T-helper 1 cell (primary cell): ENCODE data around the gene STK33.
"Not testable (repeated sequence)": the region's sequence is repeated elsewhere in the genome, so short reads cannot be mapped to it uniquely, and the experiment has no call there.

ENCODE experiments used
- DNase-seq, 5 donors: peaks; one replicate each; pipeline ENCODE4 v3.0.0-alpha.2; 2012 to 2020

STK33 gene

DNA sequence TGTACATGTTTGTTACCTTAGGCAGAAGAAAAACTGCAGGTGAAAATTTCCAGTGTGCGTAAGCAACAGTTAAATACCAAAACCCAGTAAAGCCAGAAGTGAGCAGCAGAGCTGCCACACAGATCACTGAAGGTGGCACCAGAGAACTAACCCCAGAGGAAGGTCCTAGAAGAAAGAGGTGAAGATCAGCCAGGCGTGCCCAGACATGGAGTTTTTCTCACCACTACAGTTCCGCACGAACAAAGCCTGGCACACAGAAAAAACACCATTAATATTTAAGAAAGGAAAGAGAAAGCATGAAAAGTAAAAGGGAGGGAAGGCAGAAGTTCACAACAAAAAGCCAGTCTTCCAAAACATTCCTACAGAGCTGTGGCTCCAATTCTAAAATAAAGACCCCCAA, 60.7 kb downstream of the STK33 start:
- DNase-seq, result no peak

DNA sequence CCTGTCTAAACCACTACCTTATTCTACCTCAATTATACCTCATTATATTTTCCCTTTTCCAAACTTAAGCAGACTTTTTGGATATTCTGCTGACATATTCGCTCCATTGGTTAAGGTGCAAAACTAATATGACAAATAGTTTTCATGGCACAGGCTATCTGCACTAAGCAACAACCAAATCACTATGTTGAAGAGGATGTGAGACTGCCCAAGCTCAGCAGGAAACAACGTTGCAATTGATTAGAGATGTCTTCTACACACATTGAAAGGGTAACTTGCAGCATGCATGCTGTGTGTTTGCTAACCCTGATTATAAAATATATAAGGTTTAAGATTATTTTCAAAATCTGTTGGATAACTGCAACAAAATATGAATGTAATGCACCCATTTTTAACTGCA, 61.6 kb downstream of the STK33 start:
- DNase-seq, result no peak

DNA sequence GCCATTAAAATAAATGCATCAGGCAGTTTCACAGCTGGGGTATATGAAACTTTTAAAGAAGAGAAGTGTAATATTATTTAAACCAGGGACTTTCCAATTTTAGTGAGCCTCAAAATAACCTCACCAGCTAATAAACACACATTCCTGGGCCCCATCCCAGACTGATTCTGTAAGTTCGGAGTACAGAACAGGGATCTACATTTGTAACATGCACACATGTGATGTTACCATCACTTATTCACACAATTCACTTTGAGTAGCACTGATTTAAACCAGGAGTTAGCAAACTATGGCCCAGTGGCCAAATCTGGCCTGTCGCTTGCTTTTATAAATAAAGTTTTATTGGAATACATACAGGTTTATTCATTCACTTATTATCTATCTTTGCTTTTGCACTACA, 62.0 kb downstream of the STK33 start:
- DNase-seq, result no peak

DNA sequence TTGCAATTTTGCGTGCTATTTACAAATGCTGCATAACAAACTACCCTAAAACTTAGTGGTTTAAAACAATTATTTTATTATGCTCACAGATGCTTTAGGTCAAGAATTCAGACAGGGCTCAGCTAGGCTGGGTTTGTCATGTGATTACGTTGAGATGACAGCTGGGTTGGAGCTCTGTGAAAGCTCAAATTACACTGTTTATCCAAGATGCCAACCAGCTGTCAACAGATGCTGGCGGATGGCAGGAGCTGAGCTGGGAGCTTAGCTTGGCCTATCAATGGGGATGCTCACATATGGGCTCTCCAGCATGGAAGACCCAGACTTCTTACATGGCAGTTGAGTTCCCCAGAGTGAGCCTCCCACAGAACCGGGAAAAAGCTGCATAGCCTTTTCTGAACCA, 62.7 kb downstream of the STK33 start:
- no peak for DNase-seq

DNA sequence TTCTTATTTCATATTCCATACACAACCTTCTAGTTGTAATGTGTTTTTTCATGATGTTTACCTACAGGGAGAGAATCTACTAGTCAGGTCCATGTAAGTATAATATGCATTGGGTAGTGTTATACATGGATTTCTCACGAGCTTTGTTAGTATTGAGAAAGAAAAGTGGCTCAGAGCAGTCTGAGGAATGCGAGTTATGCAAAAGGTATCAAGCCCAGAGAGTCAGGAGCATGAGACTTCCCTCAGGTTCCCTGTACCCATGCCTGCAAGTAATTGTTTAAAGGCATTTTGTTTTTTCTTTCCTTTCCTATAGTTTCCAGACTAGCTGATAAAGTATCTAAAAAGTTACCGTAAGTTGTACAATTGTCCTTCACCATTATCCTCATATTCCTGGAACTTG, 66.1 kb downstream of the STK33 start:
- DNase-seq, result no peak

DNA sequence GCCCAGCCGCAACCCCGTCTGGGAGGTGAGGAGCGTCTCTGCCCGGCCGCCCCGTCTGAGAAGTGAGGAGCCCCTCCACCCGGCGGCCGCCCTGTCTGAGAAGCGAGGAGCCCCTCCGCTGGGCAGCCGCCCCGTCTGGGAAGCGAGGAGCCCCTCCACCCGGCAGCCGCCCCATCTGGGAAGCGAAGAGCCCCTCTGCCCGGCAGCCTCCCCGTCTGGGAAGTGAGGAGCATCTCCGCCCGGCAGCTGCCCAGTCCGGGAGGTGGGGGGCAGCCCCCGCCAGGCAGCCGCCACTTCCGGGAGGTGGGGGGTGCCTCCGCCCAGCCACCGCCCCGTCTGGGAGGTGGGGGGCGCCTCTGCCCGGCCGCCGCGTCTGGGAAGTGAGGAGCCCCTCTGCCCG, 70.6 kb downstream of the STK33 start:
- peak in 1 of 5 donors; percentile 0 for DNase-seq

DNA sequence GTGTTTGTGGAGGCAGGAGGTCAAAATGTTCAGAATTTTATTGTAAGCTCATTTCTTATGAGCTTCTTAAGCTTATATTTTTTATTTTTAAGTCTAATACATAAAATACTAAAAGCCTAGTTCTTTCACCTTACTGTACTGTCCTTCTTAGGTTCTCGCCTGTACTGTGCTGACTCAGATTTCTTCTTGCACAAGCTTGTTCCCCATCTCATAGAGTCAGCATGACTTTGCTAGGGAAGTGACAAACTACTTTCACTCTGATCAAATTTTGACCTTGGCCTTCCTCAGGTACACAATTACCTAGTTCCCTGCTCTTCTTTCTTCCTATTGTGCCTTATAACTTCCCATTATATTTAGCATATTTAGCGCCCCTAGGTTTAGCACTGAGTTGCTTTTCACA, 81.5 kb downstream of the STK33 start:
- no peak for DNase-seq

DNA sequence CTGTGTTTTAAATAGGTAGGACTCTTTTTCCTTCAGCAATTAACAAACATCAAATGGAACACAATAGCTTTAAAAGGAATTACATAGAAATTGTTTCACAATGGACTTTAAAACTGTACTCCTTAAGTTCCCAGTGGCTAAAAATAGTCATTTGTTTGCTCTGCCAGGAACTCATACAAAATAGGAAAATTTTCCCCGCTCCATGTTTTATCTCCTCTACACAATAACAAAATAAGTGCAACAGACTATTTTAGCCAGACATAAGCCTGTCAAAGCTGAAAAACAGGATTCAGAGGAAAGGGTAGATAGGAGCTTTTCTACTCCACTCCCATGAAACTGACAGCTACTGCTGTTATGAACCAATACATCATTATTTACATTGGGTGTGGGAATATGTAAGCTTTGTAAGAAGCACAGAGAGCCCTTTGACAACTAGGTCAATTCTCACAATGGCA, 90.1 kb downstream of the STK33 start:
- DNase-seq, result no peak

DNA sequence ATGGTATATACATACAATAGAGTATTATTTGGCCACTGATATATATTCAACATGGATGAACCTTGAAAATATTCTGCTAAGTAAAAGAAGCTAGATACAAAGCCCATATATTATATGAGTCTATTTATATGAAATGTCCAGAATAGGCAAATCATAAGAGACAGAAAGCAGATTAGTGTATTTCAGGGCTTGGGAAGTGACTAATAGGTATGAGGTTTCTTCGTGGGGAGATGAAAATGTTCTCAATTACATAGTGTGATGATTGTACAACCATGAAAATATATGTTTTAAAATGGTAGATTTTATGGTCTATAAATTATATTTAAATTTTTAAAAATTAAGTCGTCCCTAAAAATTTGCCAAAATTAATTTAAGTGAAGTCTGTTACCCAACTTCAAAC, 92.2 kb downstream of the STK33 start:
- no peak for DNase-seq

DNA sequence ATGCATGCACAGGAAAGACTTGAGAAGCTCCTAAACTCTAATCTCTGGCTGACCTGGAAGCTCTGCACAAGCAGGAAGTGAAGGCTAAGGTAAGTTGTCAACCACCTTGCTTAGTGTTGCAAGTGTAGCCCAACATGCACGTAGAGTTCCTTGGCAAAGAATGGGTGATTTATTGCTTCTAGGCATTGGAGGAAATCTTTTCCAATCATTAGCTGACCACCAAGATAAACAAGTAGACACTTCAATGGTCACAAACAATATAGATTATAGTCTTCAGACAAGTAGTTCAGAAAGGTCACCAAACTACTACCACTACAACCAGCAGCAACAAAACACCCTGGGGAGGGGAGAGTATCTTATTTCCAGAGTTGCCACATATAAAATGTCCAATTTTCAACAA, 105.6 kb downstream of the STK33 start:
- no peak for DNase-seq

DNA sequence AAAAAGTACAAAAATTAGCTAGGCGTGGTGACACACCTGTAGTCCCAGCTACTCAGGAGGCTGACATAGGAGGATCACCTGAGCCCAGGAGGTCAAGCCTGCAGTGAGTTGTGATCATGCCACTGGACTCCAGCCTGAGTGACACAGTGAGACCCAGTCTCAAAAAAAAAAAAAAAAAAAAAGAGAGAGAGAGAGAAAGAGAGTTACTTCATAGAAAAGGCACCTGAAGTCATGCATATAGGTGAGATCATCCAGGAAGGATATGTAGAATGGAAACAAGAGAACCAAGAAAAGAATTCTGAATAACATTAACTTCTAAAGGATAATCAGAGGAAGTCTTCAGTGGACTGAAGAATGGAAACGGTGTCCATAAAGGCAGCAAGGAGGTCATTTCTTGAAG, 106.8 kb downstream of the STK33 start:
- DNase-seq, result no peak

DNA sequence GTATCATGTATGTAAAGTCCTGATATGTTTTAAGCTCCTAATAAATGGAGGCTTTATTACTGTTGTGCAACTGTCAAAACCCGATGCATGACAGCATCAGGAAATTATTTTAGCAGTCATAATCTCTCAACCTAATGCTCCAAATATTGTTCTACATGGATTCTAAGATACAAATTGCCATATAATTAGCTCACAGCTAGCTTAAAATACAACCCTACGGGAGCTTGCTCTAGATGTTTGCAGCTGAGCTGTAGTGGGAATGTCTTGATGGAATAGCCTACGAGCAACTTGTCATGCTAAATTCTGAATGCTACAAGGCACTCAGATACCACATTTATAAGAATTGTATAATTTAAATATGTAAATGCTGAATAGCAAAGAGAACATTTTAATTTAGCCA, 109.8 kb downstream of the STK33 start:
- no peak for DNase-seq

DNA sequence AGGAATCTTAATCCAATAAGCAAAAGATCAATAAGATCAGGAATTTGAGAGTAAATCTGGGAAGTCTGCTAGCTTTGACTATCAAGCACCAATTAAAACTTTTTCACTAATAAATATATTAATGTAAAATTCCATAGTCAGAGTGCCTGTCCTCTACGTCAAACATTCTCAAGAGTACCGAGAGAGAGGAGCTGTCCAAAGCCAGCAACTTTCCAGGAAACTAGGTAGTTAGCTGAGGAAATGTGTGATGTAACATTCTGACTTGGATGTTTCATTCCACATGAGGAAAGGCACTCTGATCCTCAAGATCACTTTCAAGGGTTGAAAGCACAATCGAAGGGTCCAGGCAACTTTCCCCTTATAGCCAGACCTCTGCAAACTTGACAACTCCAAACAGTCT, 113.2 kb downstream of the STK33 start:
- no peak for DNase-seq

DNA sequence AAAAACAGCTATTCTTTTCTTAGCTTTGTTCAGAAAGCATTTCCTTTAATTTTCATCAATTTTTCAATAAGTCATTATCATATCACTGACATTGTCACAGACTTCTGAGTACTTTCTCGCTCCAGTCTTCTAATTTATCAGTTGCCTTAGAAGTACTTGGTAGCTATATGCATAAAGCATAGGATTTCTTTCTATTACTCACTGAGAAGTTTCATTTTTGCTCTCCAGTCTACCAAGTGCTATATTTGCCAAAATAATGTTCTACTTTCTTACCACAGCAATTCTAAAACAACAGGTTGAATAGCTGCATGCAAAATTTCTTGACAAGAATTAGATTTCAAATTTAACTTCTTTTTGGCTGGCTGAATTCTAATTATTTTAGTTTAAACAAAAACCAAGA, 116.3 kb downstream of the STK33 start:
- no peak for DNase-seq

DNA sequence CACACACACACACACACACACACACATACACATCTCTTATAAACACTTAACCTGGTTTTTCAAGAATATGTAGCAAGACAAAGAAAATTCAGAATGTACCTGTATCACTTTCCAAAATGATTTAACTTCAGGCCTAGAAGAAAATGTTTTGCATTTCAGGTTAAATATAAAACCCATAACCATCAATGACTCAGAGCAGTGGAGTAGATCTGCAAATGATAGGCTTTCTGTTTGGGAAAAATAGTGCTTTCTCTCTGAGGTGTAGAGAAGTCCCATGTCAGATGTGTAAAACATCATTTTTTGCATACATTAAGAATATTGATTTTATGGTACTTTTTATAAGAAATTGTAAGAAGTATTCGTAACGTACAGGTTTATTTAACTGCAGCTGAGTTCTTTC, 116.9 kb downstream of the STK33 start:
- DNase-seq, result no peak

DNA sequence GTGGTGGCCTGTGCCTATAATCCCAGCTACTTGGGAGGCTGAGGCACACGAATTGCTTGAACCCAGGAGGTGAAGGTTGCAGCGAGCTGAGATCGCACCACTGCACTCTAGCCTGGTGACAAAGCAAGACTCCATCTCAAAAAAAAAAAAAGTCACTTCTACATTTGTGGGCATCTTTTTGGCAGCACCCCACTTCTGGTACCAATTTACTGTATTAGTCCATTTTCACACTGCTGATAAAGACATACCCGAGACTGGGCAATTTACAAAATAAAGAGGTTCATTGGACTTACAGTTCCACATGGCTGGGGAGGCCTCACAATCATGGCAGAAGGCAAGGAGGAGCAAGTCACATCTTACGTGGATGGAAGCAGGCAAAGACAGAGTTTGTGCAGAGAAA, 126.2 kb downstream of the STK33 start:
- not testable (repeated sequence) for DNase-seq

DNA sequence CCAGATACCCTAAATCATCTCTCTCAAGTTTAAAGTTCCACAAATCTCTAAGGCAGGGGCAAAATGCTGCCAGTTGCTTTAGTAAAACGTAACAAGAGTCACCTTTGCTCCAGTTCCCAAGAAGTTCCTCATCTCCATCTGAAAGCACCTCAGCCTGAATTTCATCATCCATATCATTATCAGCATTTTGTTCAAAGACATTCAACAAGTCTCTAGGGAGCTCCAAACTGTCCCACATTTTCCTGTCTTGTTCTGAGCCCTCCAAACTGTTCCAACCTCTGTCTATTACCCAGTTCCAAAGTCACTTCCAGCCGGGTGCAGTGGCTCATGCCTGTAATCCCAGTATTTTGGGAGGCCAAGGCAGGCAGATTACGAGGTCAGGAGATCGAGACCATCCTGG, 126.7 kb downstream of the STK33 start:
- DNase-seq, result not testable (repeated sequence)

DNA sequence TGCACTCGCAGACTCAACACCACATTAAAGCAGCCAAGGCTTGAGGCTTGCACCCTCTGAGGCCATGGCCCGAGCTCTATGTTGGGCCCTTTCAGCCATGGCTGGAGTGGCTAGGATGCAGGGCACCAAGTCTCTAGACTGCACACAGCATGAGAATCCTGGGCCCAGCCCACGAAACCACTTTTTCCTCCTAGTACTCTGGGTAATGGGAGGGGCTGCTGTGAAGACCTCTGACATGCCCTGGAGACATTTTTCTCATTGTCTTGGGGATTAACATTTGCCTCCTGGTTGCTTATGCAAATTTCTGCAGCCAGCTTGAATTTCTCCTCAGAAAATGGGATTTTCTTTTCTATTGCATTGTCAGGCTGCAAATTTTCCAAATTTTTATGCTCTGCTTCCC, 127.1 kb downstream of the STK33 start:
- DNase-seq, result not testable (repeated sequence)

DNA sequence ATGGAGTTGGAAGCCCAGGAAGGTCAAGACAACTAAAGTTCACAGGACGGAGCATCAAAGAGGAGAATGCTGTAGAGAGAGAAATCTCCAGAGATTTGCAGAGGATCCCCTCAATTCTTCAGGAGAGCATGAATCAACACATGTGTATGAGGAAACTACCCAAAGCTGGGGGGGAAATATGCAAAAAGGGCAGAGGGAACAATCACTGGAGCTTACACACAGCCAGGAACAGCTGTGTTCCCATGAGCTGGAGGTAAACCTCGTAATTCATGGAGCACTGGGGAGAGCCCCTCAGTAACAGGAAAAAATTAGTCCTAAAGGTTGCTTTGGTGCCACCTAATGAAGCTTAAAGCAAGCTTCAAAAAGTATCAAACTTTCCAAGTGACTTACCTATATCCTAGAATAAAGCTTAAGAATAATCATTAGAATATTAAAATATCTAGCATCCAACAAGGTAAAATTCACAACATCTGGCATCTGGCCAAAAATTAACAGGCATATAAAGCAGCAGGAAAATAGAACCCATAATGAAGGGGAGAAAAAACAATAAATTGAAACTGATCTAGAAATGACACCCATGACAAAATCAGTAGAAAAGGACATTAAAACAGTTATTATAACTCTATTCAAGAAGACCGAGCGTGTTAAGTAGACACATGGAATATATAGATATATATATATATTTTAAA, 134.2 kb downstream of the STK33 start:
- DNase-seq, result no peak

DNA sequence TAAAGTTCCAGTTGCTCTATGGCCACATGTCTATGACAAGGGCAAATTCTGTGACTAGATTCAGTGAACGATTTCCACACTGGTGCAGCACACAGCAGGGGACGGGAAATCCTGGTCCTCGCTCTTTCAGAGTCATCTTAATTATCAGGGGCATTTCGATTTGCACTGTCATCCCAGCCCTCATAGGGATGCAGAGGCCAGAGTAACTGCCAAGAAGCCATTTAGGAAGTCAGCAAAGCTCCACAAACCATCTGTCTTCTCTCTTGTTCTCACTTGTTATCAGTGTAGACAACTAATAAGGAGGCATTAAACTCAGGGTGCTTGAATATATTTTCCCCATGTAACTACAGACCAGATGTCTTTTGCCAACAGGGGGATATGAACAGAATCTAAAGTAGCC, 151.7 kb downstream of the STK33 start:
- no peak for DNase-seq

DNA sequence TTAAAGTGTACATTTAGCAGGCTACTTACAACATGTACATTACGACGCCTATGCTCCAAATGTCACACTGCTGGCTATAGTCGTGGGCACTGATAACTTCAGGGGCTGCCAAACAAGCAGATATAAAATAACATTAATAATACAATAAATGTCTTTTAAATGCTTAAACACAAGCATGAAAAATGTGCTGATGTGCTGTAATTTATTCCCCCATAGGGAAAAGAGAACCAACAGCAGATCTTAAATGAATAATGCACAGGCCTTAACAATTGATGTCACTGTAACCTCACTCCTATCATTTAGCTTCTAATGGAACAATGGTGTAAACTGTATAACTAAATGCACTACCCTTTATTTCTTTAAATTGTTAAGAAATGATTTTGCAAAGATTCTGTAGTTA, 153.4 kb downstream of the STK33 start:
- no peak for DNase-seq

DNA sequence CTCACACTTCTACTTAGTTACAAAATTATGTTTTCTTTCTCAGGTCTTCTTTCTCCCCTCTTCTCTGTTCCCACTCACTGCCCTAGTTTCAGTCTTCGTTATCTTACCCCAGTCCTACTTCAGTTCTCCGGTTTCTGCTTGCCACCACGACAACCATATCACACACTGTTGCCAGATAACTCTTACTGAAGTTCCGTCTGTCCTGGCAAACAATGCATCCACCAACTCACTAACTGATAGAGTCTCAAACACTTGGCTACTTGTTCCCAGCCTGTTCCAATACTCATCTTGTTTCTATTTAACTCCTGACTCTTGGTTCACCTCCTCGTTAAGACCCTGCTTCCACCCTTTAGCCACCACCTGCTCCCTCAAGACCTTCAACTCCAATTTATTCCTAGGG, 164.5 kb downstream of the STK33 start:
- no peak for DNase-seq

DNA sequence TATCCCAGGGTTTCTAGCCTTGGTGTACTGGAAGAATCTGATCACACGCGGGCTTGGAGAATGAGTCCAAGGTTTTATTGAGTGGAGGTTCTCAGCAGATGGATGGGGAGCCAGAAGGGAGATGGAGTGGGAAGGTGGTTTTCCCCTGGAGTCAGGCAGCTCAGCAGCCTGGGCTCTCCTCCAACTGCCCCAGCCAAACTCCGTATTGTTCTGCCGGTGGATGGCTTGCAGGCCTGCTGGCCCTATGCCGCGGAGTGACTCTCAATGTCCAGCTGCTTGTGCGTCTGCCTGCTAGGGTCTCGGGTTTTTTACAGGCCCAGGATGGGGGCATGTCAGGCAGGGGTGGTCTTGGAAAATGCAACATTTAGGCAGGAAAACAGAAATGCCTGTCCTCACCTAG, 168.0 kb downstream of the STK33 start:
- no peak for DNase-seq

DNA sequence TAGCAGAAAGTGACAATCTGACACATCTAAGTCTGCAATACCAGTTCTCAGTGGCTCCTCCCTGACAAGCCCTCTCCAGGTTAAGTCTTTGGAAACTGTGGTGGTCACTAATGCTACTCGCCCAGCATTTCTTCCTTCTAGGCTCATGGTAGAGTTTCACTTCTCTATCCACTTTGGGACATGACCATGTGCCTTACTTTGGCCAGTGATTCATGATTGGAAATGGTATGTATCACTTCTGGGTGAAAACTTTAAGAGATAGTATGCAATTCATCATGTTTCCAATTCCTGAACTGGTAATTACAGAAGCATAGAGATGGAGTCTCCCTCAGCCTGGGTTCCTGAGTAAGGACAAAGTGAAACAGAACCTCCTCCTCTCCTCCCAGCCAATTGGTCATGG, 178.8 kb downstream of the STK33 start:
- no peak for DNase-seq

DNA sequence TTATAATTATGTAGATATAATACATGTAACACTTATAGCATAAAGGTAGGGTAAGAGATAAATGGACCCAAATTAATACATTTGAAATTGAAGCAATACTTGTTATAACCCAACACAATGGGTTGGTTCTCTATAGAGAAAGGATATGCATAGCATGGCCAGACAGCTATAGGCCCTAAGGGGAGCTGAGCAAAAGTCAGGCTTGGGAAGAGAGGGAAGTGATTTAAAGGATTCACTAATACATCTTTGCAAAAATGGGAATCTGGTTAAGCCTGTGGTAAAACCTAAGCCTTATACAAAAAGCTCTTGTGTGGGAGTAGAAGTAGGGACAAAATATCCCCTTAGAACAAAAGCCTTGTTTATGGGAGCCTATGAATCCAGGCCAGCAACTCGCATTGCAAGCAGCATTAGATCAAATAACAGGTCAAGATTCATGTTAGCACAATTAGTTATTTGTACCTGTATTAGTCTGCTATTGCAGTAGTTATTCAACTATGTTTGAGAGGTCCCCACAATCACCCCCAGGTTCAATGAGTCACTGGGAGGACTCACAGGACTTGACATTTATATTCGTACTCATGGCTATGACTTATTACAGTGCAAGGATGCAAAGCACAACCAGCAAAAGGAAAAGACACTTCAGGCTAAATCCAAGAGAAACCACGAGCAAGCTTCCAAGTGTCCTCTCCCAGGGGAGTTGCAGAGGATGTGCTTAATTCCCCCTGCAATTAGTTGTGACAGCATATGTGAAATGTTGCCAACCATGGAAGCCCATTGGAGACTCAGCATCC, 185.7 kb downstream of the STK33 start:
- DNase-seq, result no peak
